K562 (cell line): ENCODE results near the gene WNT3. TPM values are rescaled to one million over a fixed set of nuclear protein-coding genes. Genes with fewer than 3 reads are reported as not detected.

Experiments
- GTF2B ChIP-seq: IDR thresholded peaks from 2 replicates; pipeline ENCODE4 v1.6.1; 2011; ENCODE audit not compliant: insufficient read length; ENCODE audit errors: extremely low read depth
- JUN ChIP-seq, 2 experiments: sonication (generic) in 1 of 2; formaldehyde crosslinking in 1 of 2; IDR thresholded peaks; 2 replicates each; pipeline versions ENCODE4 v1.6.1 to v1.8.0; 2012 to 2022; ENCODE audit warnings: borderline replicate concordance in 2 of 2, mild to moderate bottlenecking in 2 of 2, improper control_type of control experiment in 1 of 2, low read depth in 1 of 2, low read length in 1 of 2, missing genetic modification reagents in 1 of 2
- MTA3 ChIP-seq: fragments of 450-650 bp; formaldehyde crosslinking; IDR thresholded peaks from 2 replicates; pipeline ENCODE4 v1.6.1; 2017; ENCODE audit warnings: mild to moderate bottlenecking, borderline replicate concordance
- SAFB2 ChIP-seq: fragments of 200-400 bp; formaldehyde crosslinking; IDR thresholded peaks from 2 replicates; pipeline ENCODE4 v1.6.1; 2018; ENCODE audit warnings: borderline replicate concordance, low read length, low read depth, moderate library complexity; ENCODE audit not compliant: severe bottlenecking
- SMARCB1 ChIP-seq: IDR thresholded peaks from 2 replicates; pipeline ENCODE4 v1.6.1; 2011; ENCODE audit warnings: improper control_type of control experiment, low read depth; ENCODE audit not compliant: insufficient read length
- ZNF561 ChIP-seq: fragments of 450-650 bp; formaldehyde crosslinking; conservative IDR thresholded peaks from 2 replicates; pipeline ENCODE4 v1.4.0; 2020; ENCODE audit warnings: mild to moderate bottlenecking, moderate library complexity
- ZNF79 ChIP-seq: fragments of 250-450 bp; sonication (Bioruptor Pico); IDR thresholded peaks from 2 replicates; pipeline ENCODE4 v1.4.0; 2020; ENCODE audit warnings: low read depth, mild to moderate bottlenecking, moderate library complexity
- polyA plus RNA-seq, 8 experiments: library from polyadenylated mRNA; depleted of rRNA in 4 of 8; stranded (reverse) in 5 of 8; unstranded in 3 of 8; fragments of >200 nt; fragmentation: Nextera tagmentation in 2 of 8; fragmentation: Illumina TruSeq in 1 of 8; extraction: Ambion mirVana in 2 of 8; extraction: Trizol in 1 of 8; gene quantifications; 2 replicates each; pipeline versions ENCODE4 v1.2.1 to v1.2.3, GENCODE V29; 2011 to 2014; ENCODE audit warnings: inconsistent platforms in 1 of 8, missing spikeins in 1 of 8
- total RNA-seq, 7 experiments: library from RNA; depleted of rRNA in 6 of 7; stranded (reverse); fragments of >200 nt in 6 of 7; fragmentation: Illumina TruSeq in 2 of 7; extraction: Trizol in 2 of 7; gene quantifications; 2 replicates each; pipeline versions ENCODE4 v1.2.1 to v1.2.3, GENCODE V29; 2011 to 2021; ENCODE audit warnings: low replicate concordance in 1 of 7
- TF ChIP-seq, protein P1 (sequence below): fragments of 450-650 bp; formaldehyde crosslinking; IDR thresholded peaks from 2 replicates; pipeline ENCODE4 v1.4.0; 2022; ENCODE audit warnings: missing genetic modification characterization
- TF ChIP-seq, protein P2 (sequence below): sonication (generic); formaldehyde crosslinking; IDR thresholded peaks from 2 replicates; pipeline ENCODE4 v1.8.1; 2023; ENCODE audit warnings: mild to moderate bottlenecking, missing genetic modification reagents
- TF ChIP-seq, protein P3 (sequence below): fragments of 250-450 bp; sonication (Bioruptor Pico); IDR thresholded peaks from 2 replicates; pipeline ENCODE4 v1.5.0; 2021; ENCODE audit warnings: mild to moderate bottlenecking, borderline replicate concordance
- TF ChIP-seq, protein P4 (sequence below): sonication (generic); formaldehyde crosslinking; IDR thresholded peaks from 2 replicates; pipeline ENCODE4 v1.8.1; 2022; ENCODE audit warnings: missing genetic modification reagents
- TF ChIP-seq, protein P5 (sequence below): fragments of 200-800 bp; sonication (Bioruptor generic); IDR thresholded peaks from 2 replicates; pipeline ENCODE4 v1.6.1; 2017; ENCODE audit warnings: missing genetic modification characterization, missing compliant biosample characterization

The WNT3 gene
- total and polyA plus RNA-seq, 9 of the 15 experiments (the other 6 are each of a cell fraction or from before 2014, with no cell fraction given), result 1.5 to 6.1 (median 3.3) TPM

DNA sequence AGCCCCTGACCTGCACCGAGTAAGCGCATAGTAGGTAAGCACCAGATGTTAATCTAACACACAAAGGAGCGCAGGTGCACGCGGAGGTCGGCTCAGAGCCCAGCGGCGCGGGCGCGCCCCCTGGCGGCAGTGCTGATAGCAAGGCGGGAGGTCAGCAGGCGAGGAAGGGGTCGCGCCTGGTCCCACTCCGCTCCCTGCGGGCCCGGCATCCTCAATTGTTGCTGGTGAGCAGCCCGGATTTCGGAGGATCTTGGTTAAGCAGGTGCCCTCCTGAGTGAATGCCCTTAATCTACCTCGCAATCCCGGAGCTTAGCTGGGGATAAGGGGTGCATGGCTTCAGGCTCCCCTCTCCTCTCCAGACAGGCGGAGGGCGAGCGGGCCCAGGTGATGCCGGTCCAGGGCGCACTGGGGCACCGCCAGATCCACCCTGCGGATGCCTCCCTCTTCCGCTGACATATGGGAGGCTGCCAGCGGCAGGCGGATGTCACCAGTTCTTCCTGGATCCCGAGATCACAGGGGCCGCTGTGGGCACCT lies 4.0 kb upstream of the WNT3 start (continued):
- TF ChIP-seq GTF2B, result no peak
- TF ChIP-seq ZNF79, result no peak
- TF ChIP-seq SMARCB1, result no peak
- TF ChIP-seq JUN (IDR thresholded peaks at IDR 0.05; ENCODE audit: borderline replicate concordance, low read depth, low read length), result 0 out of 2 replicates have a peak, but pooled peaks have one; percentile 26
- 0 out of 2 replicates have a peak, but pooled peaks have one; percentile 25 for TF ChIP-seq JUN (CRISPR knock-in tag; IDR thresholded peaks at IDR 0.05; ENCODE audit: borderline replicate concordance)
- TF ChIP-seq, protein P1, sequence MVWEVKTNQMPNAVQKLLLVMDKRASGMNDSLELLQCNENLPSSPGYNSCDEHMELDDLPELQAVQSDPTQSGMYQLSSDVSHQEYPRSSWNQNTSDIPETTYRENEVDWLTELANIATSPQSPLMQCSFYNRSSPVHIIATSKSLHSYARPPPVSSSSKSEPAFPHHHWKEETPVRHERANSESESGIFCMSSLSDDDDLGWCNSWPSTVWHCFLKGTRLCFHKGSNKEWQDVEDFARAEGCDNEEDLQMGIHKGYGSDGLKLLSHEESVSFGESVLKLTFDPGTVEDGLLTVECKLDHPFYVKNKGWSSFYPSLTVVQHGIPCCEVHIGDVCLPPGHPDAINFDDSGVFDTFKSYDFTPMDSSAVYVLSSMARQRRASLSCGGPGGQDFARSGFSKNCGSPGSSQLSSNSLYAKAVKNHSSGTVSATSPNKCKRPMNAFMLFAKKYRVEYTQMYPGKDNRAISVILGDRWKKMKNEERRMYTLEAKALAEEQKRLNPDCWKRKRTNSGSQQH (CRISPR knock-in tag), result no peak
- TF ChIP-seq ZNF561, result no peak
- TF ChIP-seq, protein P2, sequence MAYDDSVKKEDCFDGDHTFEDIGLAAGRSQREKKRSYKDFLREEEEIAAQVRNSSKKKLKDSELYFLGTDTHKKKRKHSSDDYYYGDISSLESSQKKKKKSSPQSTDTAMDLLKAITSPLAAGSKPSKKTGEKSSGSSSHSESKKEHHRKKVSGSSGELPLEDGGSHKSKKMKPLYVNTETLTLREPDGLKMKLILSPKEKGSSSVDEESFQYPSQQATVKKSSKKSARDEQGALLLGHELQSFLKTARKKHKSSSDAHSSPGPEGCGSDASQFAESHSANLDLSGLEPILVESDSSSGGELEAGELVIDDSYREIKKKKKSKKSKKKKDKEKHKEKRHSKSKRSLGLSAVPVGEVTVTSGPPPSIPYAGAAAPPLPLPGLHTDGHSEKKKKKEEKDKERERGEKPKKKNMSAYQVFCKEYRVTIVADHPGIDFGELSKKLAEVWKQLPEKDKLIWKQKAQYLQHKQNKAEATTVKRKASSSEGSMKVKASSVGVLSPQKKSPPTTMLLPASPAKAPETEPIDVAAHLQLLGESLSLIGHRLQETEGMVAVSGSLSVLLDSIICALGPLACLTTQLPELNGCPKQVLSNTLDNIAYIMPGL (CRISPR knock-in tag), result 0 out of 2 replicates have a peak, but pooled peaks have one; percentile 69
- TF ChIP-seq, protein P3, sequence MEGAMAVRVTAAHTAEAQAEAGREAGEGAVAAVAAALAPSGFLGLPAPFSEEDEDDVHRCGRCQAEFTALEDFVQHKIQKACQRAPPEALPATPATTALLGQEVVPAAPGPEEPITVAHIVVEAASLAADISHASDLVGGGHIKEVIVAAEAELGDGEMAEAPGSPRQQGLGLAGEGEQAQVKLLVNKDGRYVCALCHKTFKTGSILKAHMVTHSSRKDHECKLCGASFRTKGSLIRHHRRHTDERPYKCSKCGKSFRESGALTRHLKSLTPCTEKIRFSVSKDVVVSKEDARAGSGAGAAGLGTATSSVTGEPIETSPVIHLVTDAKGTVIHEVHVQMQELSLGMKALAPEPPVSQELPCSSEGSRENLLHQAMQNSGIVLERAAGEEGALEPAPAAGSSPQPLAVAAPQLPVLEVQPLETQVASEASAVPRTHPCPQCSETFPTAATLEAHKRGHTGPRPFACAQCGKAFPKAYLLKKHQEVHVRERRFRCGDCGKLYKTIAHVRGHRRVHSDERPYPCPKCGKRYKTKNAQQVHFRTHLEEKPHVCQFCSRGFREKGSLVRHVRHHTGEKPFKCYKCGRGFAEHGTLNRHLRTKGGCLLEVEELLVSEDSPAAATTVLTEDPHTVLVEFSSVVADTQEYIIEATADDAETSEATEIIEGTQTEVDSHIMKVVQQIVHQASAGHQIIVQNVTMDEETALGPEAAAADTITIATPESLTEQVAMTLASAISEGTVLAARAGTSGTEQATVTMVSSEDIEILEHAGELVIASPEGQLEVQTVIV (CRISPR knock-in tag), result no peak
- TF ChIP-seq, protein P4, sequence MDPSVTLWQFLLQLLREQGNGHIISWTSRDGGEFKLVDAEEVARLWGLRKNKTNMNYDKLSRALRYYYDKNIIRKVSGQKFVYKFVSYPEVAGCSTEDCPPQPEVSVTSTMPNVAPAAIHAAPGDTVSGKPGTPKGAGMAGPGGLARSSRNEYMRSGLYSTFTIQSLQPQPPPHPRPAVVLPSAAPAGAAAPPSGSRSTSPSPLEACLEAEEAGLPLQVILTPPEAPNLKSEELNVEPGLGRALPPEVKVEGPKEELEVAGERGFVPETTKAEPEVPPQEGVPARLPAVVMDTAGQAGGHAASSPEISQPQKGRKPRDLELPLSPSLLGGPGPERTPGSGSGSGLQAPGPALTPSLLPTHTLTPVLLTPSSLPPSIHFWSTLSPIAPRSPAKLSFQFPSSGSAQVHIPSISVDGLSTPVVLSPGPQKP (CRISPR knock-in tag), result no peak
- TF ChIP-seq, protein P5, sequence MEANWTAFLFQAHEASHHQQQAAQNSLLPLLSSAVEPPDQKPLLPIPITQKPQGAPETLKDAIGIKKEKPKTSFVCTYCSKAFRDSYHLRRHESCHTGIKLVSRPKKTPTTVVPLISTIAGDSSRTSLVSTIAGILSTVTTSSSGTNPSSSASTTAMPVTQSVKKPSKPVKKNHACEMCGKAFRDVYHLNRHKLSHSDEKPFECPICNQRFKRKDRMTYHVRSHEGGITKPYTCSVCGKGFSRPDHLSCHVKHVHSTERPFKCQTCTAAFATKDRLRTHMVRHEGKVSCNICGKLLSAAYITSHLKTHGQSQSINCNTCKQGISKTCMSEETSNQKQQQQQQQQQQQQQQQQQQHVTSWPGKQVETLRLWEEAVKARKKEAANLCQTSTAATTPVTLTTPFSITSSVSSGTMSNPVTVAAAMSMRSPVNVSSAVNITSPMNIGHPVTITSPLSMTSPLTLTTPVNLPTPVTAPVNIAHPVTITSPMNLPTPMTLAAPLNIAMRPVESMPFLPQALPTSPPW (CRISPR knock-in tag), result 0 out of 2 replicates have a peak, but pooled peaks have one; percentile 14
- TF ChIP-seq MTA3, result peak; percentile 96
- no peak for TF ChIP-seq SAFB2
